T-helper 1 cell treated with Interleukin-12 subunit alpha and Interleukin-12 subunit beta and Interleukin-4 antibody, amounts not matched to agents 30 μg/mL and 1 μg/mL, for 36 hours (primary cell): ENCODE results near the gene CCDC102A.

Source experiments
- H3K27ac Mint-ChIP-seq: one replicate; pipeline ENCODE4 v1.8.0; 2021; ENCODE audit warnings: mild to moderate bottlenecking, mixed read lengths
- H3K27me3 Mint-ChIP-seq: one replicate; pipeline ENCODE4 v1.8.0; 2021; ENCODE audit warnings: low read depth, mixed read lengths
- H3K36me3 Mint-ChIP-seq: one replicate; pipeline ENCODE4 v1.8.0; 2021; ENCODE audit warnings: low read depth, mixed read lengths
- H3K4me1 Mint-ChIP-seq: one replicate; pipeline ENCODE4 v1.8.0; 2021; ENCODE audit warnings: low read depth, mixed read lengths
- H3K4me3 Mint-ChIP-seq: one replicate; pipeline ENCODE4 v1.8.0; 2021; ENCODE audit warnings: mild to moderate bottlenecking, moderate library complexity, mixed read lengths
- H3K9me3 Mint-ChIP-seq: one replicate; pipeline ENCODE4 v1.8.0; 2021; ENCODE audit warnings: mixed read lengths

Gene CCDC102A

DNA sequence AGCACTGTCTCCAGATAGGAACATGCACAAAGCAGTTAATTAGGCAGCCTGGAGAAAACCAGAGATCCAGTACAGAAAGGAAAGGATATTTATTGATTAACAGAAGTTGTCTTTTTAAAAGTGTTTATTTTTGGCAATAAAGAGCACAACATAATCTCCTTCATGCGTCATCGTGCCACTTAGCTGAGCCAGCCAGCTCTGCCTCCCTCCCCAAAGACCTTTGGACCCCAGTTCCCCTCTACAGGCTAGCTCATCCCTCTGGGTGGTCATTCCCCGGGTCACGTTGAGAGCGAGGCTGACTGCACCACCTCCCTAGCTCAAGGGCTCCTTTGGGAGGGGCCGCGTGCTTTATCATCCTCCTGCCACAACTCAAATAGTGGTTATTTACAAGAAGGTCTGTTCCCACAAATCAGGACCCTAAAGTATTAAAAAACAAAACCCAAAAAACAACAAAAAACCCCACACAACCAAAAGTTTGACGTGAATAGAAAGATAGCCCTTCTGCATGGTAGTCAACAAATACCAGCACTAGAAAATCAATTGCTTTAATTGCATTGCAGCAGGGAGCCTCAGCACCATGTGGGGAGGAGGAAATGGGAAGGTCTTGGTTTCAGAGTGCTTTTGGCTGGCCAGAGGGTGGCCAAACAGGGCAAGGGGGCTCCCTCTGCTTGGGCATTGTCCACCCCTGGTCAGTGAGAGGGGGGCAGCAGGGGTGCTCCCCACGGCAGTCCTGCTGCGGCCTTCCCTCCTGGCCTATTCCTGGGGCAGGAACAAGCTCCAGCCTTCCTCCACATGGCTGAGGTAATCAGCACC lies 64.3 kb downstream of the CCDC102A start:
- Mint-ChIP-seq H3K9me3 (no peaks in the 10 kb centered on the region), H3K4me3 (no peak overlapping the region), H3K4me1 (peaks cover 12% of the 10 kb centered on the region), H3K27ac (no peak overlapping the region), H3K27me3 (no peaks in the 10 kb centered on the region), H3K36me3 (peaks cover 25% of the 10 kb centered on the region)

DNA sequence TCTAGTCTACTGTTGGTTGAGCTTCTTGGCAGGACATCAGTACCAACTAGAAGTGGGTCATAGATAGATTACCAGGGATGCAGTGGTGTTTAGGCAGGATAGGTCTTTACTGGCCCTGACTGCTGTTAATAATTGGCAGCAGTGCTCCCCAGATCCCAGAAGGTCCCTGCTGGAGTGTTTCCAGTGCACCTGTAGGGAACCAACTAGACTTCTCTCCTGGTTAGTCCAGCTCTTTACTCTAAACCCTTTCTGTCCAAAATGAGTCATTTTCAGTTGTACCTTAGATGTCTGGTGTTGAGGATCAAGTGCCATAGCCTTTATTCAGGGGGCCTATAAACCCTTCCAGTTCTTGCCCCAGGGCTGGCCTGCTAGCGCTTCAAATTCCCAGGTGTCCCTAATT lies 65.2 kb downstream of the CCDC102A start:
- Mint-ChIP-seq H3K4me1 (peaks cover 8% of the 10 kb centered on the region), H3K9me3 (no peaks in the 10 kb centered on the region), H3K27me3 (no peaks in the 10 kb centered on the region), H3K27ac (no peak overlapping the region), H3K36me3 (peaks cover 25% of the 10 kb centered on the region), H3K4me3 (no peak overlapping the region)

DNA sequence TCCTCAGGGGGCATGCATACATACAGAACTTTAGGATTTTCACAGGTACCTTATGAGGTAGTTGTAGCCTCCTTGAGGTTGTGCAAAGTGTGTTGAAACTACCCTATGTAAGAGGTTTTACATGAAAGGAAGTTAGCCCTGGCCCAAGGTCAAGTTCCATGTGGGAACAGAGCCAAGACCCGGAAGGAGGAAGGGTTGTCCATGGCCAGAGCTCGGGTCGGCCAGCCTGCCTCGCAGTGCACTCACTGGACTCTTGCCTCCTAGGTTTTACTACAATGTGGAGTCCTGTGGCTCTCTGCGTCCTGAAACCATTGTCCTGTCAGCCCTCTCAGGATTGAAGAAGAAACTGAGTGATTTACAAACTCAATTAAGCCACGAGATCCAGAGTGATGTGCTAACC lies 65.7 kb downstream of the CCDC102A start:
- no peak overlapping the region for H3K27ac Mint-ChIP-seq
- H3K4me3 Mint-ChIP-seq = no peak overlapping the region
- peaks cover 29% of the 10 kb centered on the region for H3K36me3 Mint-ChIP-seq
- H3K27me3 Mint-ChIP-seq = no peaks in the 10 kb centered on the region
- H3K9me3 Mint-ChIP-seq = no peaks in the 10 kb centered on the region
- peaks cover 6% of the 10 kb centered on the region for H3K4me1 Mint-ChIP-seq

DNA sequence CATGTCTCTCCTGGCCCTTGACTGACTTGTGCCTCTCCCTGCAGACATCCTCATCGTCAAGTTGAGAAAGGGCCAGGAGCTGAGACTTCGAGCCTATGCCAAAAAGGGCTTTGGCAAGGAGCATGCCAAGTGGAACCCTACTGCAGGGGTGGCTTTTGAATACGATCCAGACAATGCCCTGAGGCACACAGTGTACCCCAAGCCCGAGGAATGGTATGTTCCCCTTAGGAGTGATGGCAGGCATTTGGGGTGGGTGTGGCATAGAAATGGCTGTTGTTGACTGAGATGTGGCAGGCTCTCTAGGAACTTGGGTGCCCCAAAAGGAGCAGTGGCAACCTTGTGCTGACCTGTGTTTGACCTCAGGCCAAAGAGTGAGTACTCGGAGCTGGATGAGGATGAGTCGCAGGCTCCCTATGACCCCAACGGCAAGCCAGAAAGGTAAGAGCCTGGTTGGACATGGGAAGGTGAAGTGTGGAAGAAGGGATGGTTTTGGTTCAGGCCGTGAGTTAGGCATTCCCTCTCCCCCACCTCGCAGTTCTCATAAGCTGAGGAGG lies 66.4 kb downstream of the CCDC102A start:
- Mint-ChIP-seq H3K27me3 (no peaks in the 10 kb centered on the region), H3K4me1 (peaks cover 9% of the 10 kb centered on the region), H3K9me3 (no peaks in the 10 kb centered on the region), H3K36me3 (peaks cover 31% of the 10 kb centered on the region), H3K4me3 (no peak overlapping the region), H3K27ac (no peak overlapping the region)

DNA sequence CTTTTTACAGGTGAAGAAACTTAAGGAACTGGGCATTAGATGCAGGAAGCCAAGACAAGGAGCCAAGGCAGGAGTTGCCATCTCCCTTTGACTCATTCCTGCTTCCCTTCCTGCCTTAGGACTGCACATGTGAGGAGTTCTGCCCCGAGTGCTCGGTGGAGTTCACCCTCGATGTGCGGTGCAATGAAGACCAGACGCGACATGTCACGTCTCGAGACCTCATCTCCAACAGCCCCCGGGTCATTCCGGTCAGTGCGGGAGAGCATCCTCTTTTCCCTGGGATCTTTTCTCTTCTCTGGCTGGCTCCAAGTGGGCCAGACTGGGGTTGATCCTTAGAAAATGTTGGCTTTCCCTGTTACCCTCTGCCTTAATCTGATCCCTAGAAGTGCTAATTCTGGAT lies 67.3 kb downstream of the CCDC102A start:
- H3K4me3 Mint-ChIP-seq = no peak overlapping the region
- H3K9me3 Mint-ChIP-seq = no peaks in the 10 kb centered on the region
- H3K27me3 Mint-ChIP-seq = no peaks in the 10 kb centered on the region
- no peak overlapping the region for H3K27ac Mint-ChIP-seq
- peaks cover 15% of the 10 kb centered on the region for H3K4me1 Mint-ChIP-seq
- peaks cover 36% of the 10 kb centered on the region for H3K36me3 Mint-ChIP-seq

GRCh38 chr16:57468346-57468745 lies 68.0 kb downstream of the CCDC102A start:
- H3K27ac Mint-ChIP-seq = no peak overlapping the region
- peaks cover 36% of the 10 kb centered on the region for H3K36me3 Mint-ChIP-seq
- no peaks in the 10 kb centered on the region for H3K9me3 Mint-ChIP-seq
- peaks cover 19% of the 10 kb centered on the region for H3K4me1 Mint-ChIP-seq
- no peak overlapping the region for H3K4me3 Mint-ChIP-seq
- no peaks in the 10 kb centered on the region for H3K27me3 Mint-ChIP-seq

DNA sequence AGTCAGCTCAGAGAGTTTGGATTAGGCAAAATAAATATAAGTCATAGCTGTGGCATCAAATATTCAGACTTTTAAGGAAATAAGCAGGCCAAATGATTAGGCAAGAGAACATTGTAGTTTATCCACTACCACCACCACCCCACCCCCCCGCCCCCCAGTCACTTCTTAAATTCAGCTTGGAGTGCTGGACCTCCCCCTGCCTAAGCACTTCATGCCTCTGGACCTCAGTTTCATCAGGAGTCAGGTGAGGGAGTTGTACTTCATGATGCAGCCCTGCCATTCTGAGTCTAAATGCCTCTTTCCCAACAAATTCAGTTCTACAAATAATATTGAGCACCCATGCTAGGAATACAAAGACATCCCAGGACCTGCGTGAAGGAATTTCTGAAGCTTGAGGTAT lies 71.8 kb downstream of the CCDC102A start:
- Mint-ChIP-seq H3K36me3 (peaks cover 32% of the 10 kb centered on the region), H3K27me3 (no peaks in the 10 kb centered on the region), H3K9me3 (no peaks in the 10 kb centered on the region), H3K4me3 (no peak overlapping the region), H3K4me1 (peaks cover 20% of the 10 kb centered on the region), H3K27ac (peak overlapping the region; percentile 17)

DNA sequence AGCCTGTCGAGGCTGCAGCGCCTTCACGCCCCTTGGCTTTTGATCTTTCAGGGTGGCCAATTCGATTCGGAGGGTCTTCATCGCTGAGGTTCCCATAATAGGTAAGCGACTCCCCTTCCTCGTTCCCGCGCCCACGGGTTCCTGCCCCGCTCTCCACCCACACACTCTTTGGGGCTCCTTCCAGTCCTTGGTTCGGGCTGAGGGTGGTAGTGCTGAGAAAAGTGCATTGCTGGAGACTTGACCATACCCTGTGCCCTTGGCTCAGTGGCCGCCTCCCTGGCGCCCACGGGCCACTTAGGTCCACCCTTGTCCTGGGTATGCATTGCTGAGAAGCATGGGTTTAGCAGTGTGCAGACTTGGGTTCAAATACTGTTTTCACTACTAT lies 73.4 kb downstream of the CCDC102A start:
- H3K4me3 Mint-ChIP-seq = peak overlapping the region; percentile 100
- H3K27me3 Mint-ChIP-seq = no peaks in the 10 kb centered on the region
- H3K9me3 Mint-ChIP-seq = no peaks in the 10 kb centered on the region
- H3K4me1 Mint-ChIP-seq = peaks cover 20% of the 10 kb centered on the region
- peaks cover 24% of the 10 kb centered on the region for H3K36me3 Mint-ChIP-seq
- H3K27ac Mint-ChIP-seq = peak overlapping the region; percentile 73

DNA sequence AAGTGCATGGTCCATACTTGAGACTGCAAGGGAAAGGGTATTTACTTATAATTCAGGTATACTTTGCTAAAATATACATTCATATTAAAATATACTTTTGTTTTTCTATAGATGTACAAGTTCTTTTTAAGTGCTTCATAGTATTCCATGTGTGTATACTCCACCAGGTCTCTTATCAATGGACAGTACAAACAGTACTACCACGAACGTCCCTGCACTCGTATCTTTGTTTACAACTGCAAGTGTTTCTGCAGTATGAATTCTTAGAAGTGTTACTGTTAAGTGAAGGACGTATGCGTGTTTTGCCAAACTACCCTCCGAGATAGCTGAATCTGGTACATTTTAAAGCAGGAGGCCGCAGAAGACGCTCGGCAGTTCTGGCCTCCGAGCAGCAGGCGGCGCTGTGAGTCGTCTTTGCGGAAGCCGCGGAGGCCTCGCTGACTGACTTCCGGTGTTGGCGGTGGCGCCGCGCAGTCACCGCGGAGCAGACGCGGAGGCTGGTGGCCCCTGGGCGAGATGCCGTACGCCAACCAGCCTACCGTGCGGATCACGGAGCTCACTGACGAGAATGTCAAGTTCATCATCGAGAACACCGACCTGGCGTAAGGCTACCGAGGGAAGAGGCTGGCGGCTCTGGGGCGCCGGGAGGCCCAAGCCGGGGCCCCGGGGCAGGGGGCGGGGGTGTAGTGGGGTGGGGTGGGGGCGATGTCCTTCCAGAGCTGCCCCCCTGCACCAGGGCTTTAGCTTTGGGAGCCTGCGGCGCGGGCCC lies 74.0 kb downstream of the CCDC102A start, which contains the start of gene POLR2C:
POLR2C (plus strand) TSS at position 471 of the 769 bp plus-strand sequence; CDS start at position 517, 46 bp downstream.
- Mint-ChIP-seq H3K9me3 (no peaks in the 10 kb centered on the region), H3K27ac (peak within 1 kb of the TSS; percentile 99), H3K4me3 (peak within 1 kb of the TSS; percentile 100), H3K27me3 (no peaks in the 10 kb centered on the region), H3K4me1 (peaks cover 20% of the 10 kb centered on the region), H3K36me3 (peaks cover 19% of the 10 kb centered on the region)
